ENCODE measurements around the gene TIMP3.
"Not testable (repeated sequence)": the region's sequence is repeated elsewhere in the genome, so short reads cannot be mapped to it uniquely, and the experiment has no call there.

TIMP3 gene

GRCh38 chr22:32801537-32802236 lies at the start of gene TIMP3:
TIMP3 (plus strand) TSS chr22:32801705; CDS start chr22:32802002, 297 bp downstream.
- in situ Hi-C loops (cut with MboI; ENCODE audit: low sequenced_read_pairs): no loop called here

GRCh38 chr22:32752326-32752725 lies 49.2 kb upstream of the TIMP3 start:
- in situ Hi-C loops (cut with MboI; ENCODE audit: low sequenced_read_pairs): no loop called here

GRCh38 chr22:32752816-32753520 lies 48.5 kb upstream of the TIMP3 start:
- in situ Hi-C loops (cut with MboI; ENCODE audit: low sequenced_read_pairs): no loop called here

- in situ Hi-C loops (cut with MboI; ENCODE audit: low sequenced_read_pairs): no loop called here
Observed at GRCh38 chr22:32753591-32753990, 47.9 kb upstream of the TIMP3 start.

GRCh38 chr22:32754413-32755041 lies 47.0 kb upstream of the TIMP3 start:
- in situ Hi-C loops (cut with MboI; ENCODE audit: low sequenced_read_pairs): no loop called here

- in situ Hi-C loops (cut with MboI; ENCODE audit: low sequenced_read_pairs): not testable (repeated sequence)
Observed at GRCh38 chr22:32757086-32757762, 44.3 kb upstream of the TIMP3 start.

- in situ Hi-C loops (cut with MboI; ENCODE audit: low sequenced_read_pairs): no loop called here
Observed at GRCh38 chr22:32758866-32759385, 42.6 kb upstream of the TIMP3 start.

- in situ Hi-C loops (cut with MboI; ENCODE audit: low sequenced_read_pairs): no loop called here
Observed at GRCh38 chr22:32760396-32760795, 41.1 kb upstream of the TIMP3 start.

GRCh38 chr22:32760815-32761214 lies 40.7 kb upstream of the TIMP3 start:
- in situ Hi-C loops (cut with MboI; ENCODE audit: low sequenced_read_pairs): no loop called here

GRCh38 chr22:32761251-32761903 lies 40.1 kb upstream of the TIMP3 start:
- in situ Hi-C loops (cut with MboI; ENCODE audit: low sequenced_read_pairs): no loop called here

GRCh38 chr22:32764330-32765131 lies 37.0 kb upstream of the TIMP3 start:
- in situ Hi-C loops (cut with MboI; ENCODE audit: low sequenced_read_pairs): no loop called here

- in situ Hi-C loops (cut with MboI; ENCODE audit: low sequenced_read_pairs): no loop called here
Observed at GRCh38 chr22:32765132-32765618, 36.3 kb upstream of the TIMP3 start.

- in situ Hi-C loops (cut with MboI; ENCODE audit: low sequenced_read_pairs): no loop called here
Observed at GRCh38 chr22:32771756-32772155, 29.7 kb upstream of the TIMP3 start.

- in situ Hi-C loops (cut with MboI; ENCODE audit: low sequenced_read_pairs): no loop called here
Observed at GRCh38 chr22:32775957-32776356, 25.5 kb upstream of the TIMP3 start.

- in situ Hi-C loops (cut with MboI; ENCODE audit: low sequenced_read_pairs): no loop called here
Observed at GRCh38 chr22:32776397-32776796, 25.1 kb upstream of the TIMP3 start.

GRCh38 chr22:32776802-32777201 lies 24.7 kb upstream of the TIMP3 start:
- in situ Hi-C loops (cut with MboI; ENCODE audit: low sequenced_read_pairs): no loop called here

- in situ Hi-C loops (cut with MboI; ENCODE audit: low sequenced_read_pairs): no loop called here
Observed at GRCh38 chr22:32777987-32778386, 23.5 kb upstream of the TIMP3 start.

- in situ Hi-C loops (cut with MboI; ENCODE audit: low sequenced_read_pairs): no loop called here
Observed at GRCh38 chr22:32780726-32781310, 20.7 kb upstream of the TIMP3 start.

GRCh38 chr22:32781695-32782094 lies 19.8 kb upstream of the TIMP3 start:
- in situ Hi-C loops (cut with MboI; ENCODE audit: low sequenced_read_pairs): no loop called here

Data from hTERT RPE-1 (cell line).